Neural progenitor cell (in vitro differentiated cells): ENCODE measurements around the gene CACUL1. TPM values are rescaled to one million over a fixed set of nuclear protein-coding genes. Genes with fewer than 3 reads are reported as not detected.

Experiments used
- DNase-seq: peaks from one replicate; pipeline ENCODE4 v3.0.0-alpha.2; 2016; ENCODE audit warnings: low spot score
- H2AFZ ChIP-seq: fragments of 200-600 bp; sonication (generic); replicated peaks from 2 replicates; pipeline ENCODE4 v1.6.1; 2016; ENCODE audit warnings: antibody characterized with exemption
- H3F3A ChIP-seq: fragments of 200-600 bp; sonication (generic); 2 replicates; pipeline ENCODE4 v1.6.1; 2016; ENCODE audit warnings: antibody characterized with exemption, low read depth
- H3K27ac ChIP-seq: fragments of 200-600 bp; sonication (generic); 2 replicates; pipeline ENCODE4 v1.5.1; 2016; ENCODE audit warnings: mild to moderate bottlenecking
- H3K27me3 ChIP-seq: fragments of 200-600 bp; sonication (generic); 2 replicates; pipeline ENCODE4 v1.6.1; 2016; ENCODE audit warnings: mild to moderate bottlenecking, moderate library complexity
- H3K36me3 ChIP-seq: fragments of 200-600 bp; sonication (generic); 2 replicates; pipeline ENCODE4 v1.5.1; 2016
- H3K4me1 ChIP-seq: fragments of 200-600 bp; sonication (generic); 2 replicates; pipeline ENCODE4 v1.6.1; 2016; ENCODE audit warnings: mixed run types
- H3K4me2 ChIP-seq: fragments of 200-600 bp; sonication (generic); 2 replicates; pipeline ENCODE4 v1.6.1; 2016
- H3K4me3 ChIP-seq: fragments of 200-600 bp; sonication (generic); 2 replicates; pipeline ENCODE4 v1.5.1; 2016
- H3K79me2 ChIP-seq: fragments of 200-600 bp; sonication (generic); 2 replicates; pipeline ENCODE4 v1.6.1; 2016; ENCODE audit warnings: low read depth
- H3K9ac ChIP-seq: fragments of 200-600 bp; sonication (generic); 2 replicates; pipeline ENCODE4 v1.6.1; 2016
- H3K9me3 ChIP-seq: fragments of 200-600 bp; sonication (generic); 2 replicates; pipeline ENCODE4 v1.5.1; 2016; ENCODE audit warnings: low read depth
- H4K20me1 ChIP-seq: fragments of 200-600 bp; sonication (generic); 2 replicates; pipeline ENCODE4 v1.6.1; 2016; ENCODE audit warnings: low read depth
- H3K27ac Mint-ChIP-seq: 3 replicates; pipeline ENCODE4 v1.8.0; 2021; ENCODE audit warnings: mixed read lengths
- H3K27me3 Mint-ChIP-seq: 2 replicates; pipeline ENCODE4 v1.8.0; 2022; ENCODE audit warnings: low read depth, mild to moderate bottlenecking, inconsistent platforms, moderate library complexity, mixed read lengths; ENCODE audit not compliant: insufficient read depth
- H3K36me3 Mint-ChIP-seq: 3 replicates; pipeline ENCODE4 v1.8.0; 2021; ENCODE audit warnings: mixed read lengths
- H3K4me1 Mint-ChIP-seq: 3 replicates; pipeline ENCODE4 v1.8.0; 2021; ENCODE audit warnings: mixed read lengths
- H3K4me3 Mint-ChIP-seq: 3 replicates; pipeline ENCODE4 v1.8.0; 2021; ENCODE audit warnings: mild to moderate bottlenecking, moderate library complexity, mixed read lengths
- H3K9me3 Mint-ChIP-seq: 3 replicates; pipeline ENCODE4 v1.8.0; 2020; ENCODE audit warnings: mixed read lengths
- CTCF ChIP-seq: fragments of 200-600 bp; sonication (generic); IDR thresholded peaks from 2 replicates; pipeline ENCODE4 v1.5.1; 2017; ENCODE audit warnings: antibody characterized with exemption, mild to moderate bottlenecking
- EZH2 ChIP-seq: fragments of 200-600 bp; sonication (generic); IDR thresholded peaks from 2 replicates; pipeline ENCODE4 v1.6.1; 2017; ENCODE audit warnings: antibody characterized with exemption, mild to moderate bottlenecking, moderate library complexity
- EZH2phosphoT487 ChIP-seq: fragments of 200-600 bp; sonication (generic); IDR thresholded peaks from 2 replicates; pipeline ENCODE4 v1.6.1; 2017; ENCODE audit warnings: antibody characterized with exemption
- total RNA-seq: library from RNA; depleted of rRNA; stranded (reverse); fragments of >200 nt; gene quantifications from 2 replicates; pipeline ENCODE4 v1.2.3, GENCODE V29; 2015; ENCODE audit warnings: low replicate concordance

The CACUL1 gene
- total RNA-seq, 1 donor from 2014 or later = 38.8 TPM

- no peaks in the 10 kb centered on the region for H3K36me3 ChIP-seq
- no peak overlapping the region for H3K4me3 ChIP-seq
- H3K27me3 Mint-ChIP-seq = no peaks in the 10 kb centered on the region
- H3K9ac ChIP-seq = no peak overlapping the region
- H3F3A ChIP-seq = no peaks in the 10 kb centered on the region
- no peak overlapping the region for H3K4me3 Mint-ChIP-seq
- no peak for TF ChIP-seq EZH2phosphoT487
- no peak for TF ChIP-seq EZH2
- TF ChIP-seq CTCF = no peak
- H4K20me1 ChIP-seq = peaks cover 76% of the 10 kb centered on the region
- no peaks in the 10 kb centered on the region for H3K9me3 ChIP-seq
- no peak overlapping the region for H2AFZ ChIP-seq
- no peaks in the 10 kb centered on the region for H3K27me3 ChIP-seq
- no peak for DNase-seq
- H3K4me2 ChIP-seq = no peak overlapping the region
- no peak overlapping the region for H3K27ac ChIP-seq
- H3K27ac Mint-ChIP-seq = no peak overlapping the region
- no peaks in the 10 kb centered on the region for H3K4me1 ChIP-seq
- H3K36me3 Mint-ChIP-seq = no peaks in the 10 kb centered on the region
- peaks cover 6% of the 10 kb centered on the region for H3K4me1 Mint-ChIP-seq
- peaks cover 97% of the 10 kb centered on the region for H3K79me2 ChIP-seq
- H3K9me3 Mint-ChIP-seq = no peaks in the 10 kb centered on the region
Measured at GRCh38 chr10:118729200-118729599, 25.6 kb downstream of the CACUL1 start.

GRCh38 chr10:118725886-118726500 lies 28.8 kb downstream of the CACUL1 start:
- no peaks in the 10 kb centered on the region for H3K27me3 Mint-ChIP-seq
- Histone ChIP-seq H3K27ac (no peak overlapping the region), H3K9ac (no peak overlapping the region), H4K20me1 (peaks cover 51% of the 10 kb centered on the region), H3K27me3 (no peaks in the 10 kb centered on the region), H3F3A (peaks cover 6% of the 10 kb centered on the region), H3K4me2 (no peak overlapping the region), H2AFZ (no peak overlapping the region), H3K79me2 (peaks cover 71% of the 10 kb centered on the region), H3K36me3 (no peaks in the 10 kb centered on the region), H3K4me3 (no peak overlapping the region), H3K9me3 (no peaks in the 10 kb centered on the region), H3K4me1 (no peaks in the 10 kb centered on the region)
- no peaks in the 10 kb centered on the region for H3K9me3 Mint-ChIP-seq
- H3K36me3 Mint-ChIP-seq = no peaks in the 10 kb centered on the region
- no peak for DNase-seq
- H3K27ac Mint-ChIP-seq = no peak overlapping the region
- no peak for TF ChIP-seq EZH2
- no peak for TF ChIP-seq CTCF
- TF ChIP-seq EZH2phosphoT487 = no peak
- no peak overlapping the region for H3K4me3 Mint-ChIP-seq
- H3K4me1 Mint-ChIP-seq = peaks cover 3% of the 10 kb centered on the region

- Histone ChIP-seq H3K4me3 (no peak overlapping the region), H3K36me3 (no peaks in the 10 kb centered on the region), H3K4me2 (no peak overlapping the region), H3K27ac (no peak overlapping the region), H3K79me2 (peaks cover 71% of the 10 kb centered on the region), H3K9me3 (no peaks in the 10 kb centered on the region), H3K27me3 (no peaks in the 10 kb centered on the region), H2AFZ (no peak overlapping the region), H3F3A (peaks cover 6% of the 10 kb centered on the region), H3K4me1 (no peaks in the 10 kb centered on the region), H3K9ac (no peak overlapping the region), H4K20me1 (peaks cover 43% of the 10 kb centered on the region)
- Mint-ChIP-seq H3K4me1 (peaks cover 4% of the 10 kb centered on the region), H3K27me3 (no peaks in the 10 kb centered on the region), H3K9me3 (no peaks in the 10 kb centered on the region), H3K4me3 (no peak overlapping the region), H3K36me3 (peaks cover 3% of the 10 kb centered on the region), H3K27ac (no peak overlapping the region)
- no peak for DNase-seq
- TF ChIP-seq EZH2 = no peak
- no peak for TF ChIP-seq CTCF
- no peak for TF ChIP-seq EZH2phosphoT487
Measured at GRCh38 chr10:118723466-118723865, 31.3 kb downstream of the CACUL1 start.
